H54 (cell line): ENCODE data around the gene ST8SIA5.

Source experiments
- DNase-seq: peaks from one replicate; pipeline ENCODE4 v3.0.0; 2011; ENCODE audit warnings: low spot score, mixed read lengths; ENCODE audit not compliant: insufficient read length
- FAIRE-seq: peaks from 3 replicates; lab custom pipeline; 2011; peaks lifted over from hg19 to GRCh38; lab: Jason Lieb, UNC
- POLR2A ChIP-seq: IDR thresholded peaks from 2 replicates; pipeline ENCODE4 v1.6.1; 2011; ENCODE audit warnings: low read depth, mild to moderate bottlenecking, low read length

Gene ST8SIA5

DNA sequence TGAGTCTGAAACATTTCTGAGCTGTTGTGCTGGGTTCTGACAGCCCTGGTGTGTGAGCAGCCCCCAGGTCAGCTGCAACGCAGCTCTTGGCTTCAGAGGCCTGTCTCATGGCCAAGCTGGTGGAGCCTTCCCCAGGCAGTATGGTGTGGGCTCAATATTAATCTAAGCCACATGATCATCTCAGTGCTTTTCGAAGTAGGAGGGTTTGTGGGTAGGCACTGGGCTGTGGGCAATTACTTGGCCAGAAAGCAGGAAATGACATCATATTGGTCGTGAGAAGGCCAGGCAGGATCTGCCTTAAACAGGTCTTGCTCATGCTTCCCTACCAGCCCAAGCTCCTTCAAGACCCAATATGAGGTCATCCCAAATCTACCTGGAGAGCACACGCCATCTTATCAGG lies 126.7 kb downstream of the ST8SIA5 start:
- TF ChIP-seq POLR2A: no peak
- FAIRE-seq: no peak
- DNase-seq: no peak

DNA sequence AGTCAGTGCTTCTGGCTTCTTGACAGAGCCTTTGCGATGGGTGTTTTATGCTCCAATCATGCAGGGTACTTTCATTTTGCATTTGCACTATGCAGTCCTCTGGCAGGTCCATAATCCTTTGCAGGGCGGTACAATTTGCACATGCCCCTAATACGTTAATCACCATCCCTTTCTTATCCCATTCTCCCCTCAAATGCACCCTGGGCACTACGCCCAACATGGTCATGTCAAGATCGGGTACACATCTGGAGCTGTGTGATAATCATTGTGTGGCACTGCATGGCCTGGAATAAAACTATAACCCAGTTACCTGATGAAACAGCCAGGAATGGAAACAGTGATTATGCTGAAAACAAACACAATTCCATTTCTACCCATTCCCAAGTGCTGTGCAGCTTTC lies 127.5 kb downstream of the ST8SIA5 start:
- no peak for DNase-seq
- FAIRE-seq: no peak
- no peak for TF ChIP-seq POLR2A

DNA sequence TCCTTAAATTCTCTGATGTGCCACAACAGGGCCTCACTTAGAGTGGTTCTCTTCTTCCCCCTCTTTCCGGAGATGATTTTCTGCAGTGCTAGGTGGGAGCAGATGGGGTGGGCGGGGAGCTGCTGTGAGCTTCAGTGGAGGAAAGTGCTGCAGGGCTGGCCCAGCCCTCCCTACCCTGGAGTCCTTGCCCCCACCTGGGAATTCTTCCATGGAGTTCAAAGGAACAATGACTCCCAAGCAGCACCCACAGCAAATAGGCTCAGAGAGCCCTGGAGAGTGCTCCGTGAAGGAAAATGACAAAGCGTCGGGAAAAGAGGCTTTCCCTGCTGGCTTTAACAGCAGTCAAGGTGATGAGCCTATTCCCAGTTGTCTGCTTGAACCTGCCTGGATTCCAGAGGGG lies 128.6 kb downstream of the ST8SIA5 start:
- FAIRE-seq (no peak), DNase-seq (no peak)
- no peak for TF ChIP-seq POLR2A

DNA sequence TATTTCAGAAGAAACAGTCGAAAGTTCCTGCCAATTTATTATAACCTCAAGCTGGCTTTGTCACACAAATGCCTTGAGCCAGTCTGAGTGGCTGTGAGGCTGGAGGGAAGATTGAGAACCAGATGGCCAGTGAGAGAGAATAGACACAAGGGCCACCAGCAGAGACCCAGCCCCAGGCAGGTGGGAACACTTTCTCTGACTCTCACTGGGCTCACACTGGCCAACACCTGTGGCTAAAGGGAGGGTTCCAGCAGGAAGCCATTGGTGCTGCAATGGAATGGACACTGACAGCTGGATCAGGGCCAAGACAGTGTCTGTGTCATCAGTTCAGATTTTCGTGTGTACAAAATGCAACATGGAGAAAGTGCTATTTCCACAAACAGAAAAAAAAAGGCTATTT lies 129.7 kb downstream of the ST8SIA5 start:
- FAIRE-seq: no peak
- TF ChIP-seq POLR2A: no peak
- DNase-seq: no peak

DNA sequence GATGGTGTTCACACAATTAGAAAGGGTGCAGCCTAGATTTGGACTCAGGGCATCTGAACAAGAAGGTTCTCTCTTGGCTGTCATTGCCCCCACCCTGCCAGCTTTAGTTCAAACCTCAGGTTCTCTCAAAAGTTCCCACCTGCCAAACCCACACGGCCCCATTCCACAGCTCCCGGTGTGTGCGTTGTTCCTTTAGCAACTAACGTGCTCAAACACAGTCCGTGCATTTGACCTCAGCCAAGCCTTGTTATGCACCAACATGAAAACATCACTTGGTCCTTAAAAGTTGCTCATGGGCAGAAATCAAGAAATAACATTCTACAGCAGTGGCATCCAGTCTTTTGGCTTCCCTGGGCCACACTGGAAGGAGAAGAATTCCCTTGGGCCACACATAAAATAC lies 131.8 kb downstream of the ST8SIA5 start:
- FAIRE-seq (no peak), DNase-seq (no peak)
- no peak for TF ChIP-seq POLR2A

DNA sequence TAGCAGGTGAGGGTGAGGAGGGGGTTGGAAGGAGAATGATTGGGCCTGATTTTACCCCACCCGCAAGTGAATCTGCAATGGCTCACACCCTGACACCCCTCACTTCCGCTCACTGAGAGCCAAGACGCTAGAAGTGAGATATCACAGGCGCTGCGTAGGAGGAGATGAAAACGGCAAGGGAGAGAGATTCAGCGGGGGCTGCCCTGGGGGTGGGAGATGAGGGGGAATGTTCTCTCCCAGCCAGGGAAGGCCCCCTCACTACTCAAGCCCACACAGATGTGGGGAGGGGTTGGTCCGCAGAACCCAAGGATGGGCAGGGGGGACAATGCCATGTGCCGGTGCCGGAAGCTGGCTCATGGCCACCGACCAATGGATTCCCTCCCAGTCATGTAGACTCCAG lies 132.7 kb downstream of the ST8SIA5 start:
- no peak for DNase-seq
- no peak for FAIRE-seq
- TF ChIP-seq POLR2A: no peak

DNA sequence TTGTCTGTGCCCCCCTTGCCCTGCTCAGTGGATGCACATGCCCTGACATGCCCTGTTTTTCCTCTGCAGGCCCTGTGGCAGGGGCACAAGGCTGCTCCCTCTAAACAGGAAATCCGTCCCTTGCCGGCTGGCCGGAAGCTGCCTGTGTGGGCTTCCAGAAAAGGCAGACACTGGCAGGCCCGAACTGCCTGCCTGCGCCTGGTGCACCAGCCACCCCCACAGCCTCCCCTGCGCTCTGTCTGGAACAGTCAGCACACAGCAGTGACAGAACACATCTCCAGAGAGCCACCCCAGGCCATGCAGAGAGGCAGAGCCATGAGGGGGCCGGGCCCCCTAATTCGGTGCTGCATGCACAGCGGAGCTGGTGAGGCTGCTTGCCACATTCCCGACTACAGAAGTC lies 133.3 kb downstream of the ST8SIA5 start:
- no peak for DNase-seq
- no peak for FAIRE-seq
- no peak for TF ChIP-seq POLR2A

DNA sequence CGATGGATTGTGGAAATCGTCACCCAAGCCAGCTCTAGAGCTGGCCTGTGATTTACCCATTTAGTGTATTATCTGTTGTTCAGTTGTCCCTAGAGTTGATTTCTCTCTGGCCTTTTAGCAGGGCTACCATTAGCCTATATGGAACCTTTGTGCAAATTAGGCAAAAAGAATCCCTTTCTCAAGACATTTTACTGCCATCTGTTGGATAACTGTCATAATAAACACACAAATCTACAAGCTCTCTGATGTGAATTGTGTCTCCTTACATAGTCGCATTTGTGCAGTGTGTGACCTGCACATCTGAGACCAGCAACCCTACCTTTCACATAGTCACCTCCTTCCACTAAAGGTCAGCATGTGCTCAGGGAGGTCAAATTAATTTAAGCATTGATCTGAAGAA lies 133.9 kb downstream of the ST8SIA5 start:
- DNase-seq (no peak), FAIRE-seq (no peak)
- no peak for TF ChIP-seq POLR2A

DNA sequence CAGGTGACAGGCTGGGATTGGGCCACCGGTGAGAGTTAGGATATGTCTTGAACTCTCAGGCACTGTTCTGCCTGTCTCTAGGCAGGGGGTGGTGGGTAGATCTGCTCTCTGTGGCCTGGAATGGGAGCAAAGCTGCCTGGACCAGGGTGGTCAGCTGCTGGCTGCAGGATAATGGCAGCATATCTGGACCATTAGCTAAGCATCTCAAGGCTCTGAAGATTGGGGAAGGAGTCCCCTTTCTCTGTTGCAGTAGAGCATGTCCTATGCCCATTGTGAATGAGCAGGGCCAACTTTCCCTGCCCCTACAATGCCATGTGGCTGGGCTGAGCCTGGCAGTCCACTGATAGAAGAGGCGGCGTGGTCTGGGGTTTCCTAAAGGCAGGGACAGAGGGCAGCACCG lies 134.4 kb downstream of the ST8SIA5 start:
- no peak for FAIRE-seq
- no peak for TF ChIP-seq POLR2A
- DNase-seq: no peak

DNA sequence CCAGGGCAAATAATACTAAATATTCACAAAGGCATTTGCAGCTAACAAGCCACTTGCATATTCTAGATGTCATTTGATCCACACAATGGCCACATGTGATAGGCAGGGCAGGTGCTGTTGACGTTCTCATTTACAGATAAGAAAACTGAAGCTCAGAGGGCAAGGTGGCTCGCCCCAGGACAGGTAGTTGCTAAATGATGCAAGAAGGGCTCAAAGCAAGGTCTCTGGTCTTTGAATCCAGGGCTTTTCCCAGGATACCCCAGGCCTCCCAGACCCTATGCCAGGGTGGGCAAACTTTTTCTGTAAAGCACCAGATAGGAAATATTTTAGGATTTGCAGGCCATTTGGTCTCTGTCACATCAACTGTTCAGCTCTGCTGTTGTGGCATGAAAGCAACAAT lies 135.0 kb downstream of the ST8SIA5 start:
- DNase-seq (no peak), FAIRE-seq (no peak)
- TF ChIP-seq POLR2A: no peak

DNA sequence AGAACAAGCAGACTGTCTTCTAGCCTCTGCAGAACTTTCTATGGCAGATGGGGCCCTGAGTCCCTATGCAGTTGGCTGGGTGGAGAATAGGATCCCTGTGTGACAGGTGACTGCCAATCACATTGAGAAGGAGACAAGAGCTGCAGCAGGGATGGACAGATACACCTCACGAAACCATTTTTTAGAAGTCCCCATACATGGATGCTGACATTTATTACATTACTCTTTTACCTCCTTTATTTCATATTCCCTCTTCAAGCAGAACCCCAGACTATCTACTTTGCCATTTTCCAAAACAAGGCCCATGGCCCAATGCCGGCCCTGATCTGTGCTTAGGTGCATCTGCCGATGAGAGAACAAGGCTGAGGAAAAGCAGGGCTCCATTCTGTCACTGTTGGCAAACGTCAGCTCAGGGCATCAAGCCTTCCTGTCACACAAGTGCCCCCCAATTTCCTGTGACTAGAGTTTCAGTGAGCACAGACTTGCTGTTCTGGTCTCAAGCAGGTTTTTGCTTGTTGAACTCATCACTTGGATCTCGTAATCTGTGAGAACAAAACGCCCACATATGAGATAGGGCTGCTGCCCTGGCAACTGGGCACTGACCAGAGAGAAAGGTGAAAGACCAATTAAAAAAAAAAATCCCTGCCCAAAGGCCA lies 135.6 kb downstream of the ST8SIA5 start:
- TF ChIP-seq POLR2A: no peak
- DNase-seq (no peak), FAIRE-seq (no peak)

DNA sequence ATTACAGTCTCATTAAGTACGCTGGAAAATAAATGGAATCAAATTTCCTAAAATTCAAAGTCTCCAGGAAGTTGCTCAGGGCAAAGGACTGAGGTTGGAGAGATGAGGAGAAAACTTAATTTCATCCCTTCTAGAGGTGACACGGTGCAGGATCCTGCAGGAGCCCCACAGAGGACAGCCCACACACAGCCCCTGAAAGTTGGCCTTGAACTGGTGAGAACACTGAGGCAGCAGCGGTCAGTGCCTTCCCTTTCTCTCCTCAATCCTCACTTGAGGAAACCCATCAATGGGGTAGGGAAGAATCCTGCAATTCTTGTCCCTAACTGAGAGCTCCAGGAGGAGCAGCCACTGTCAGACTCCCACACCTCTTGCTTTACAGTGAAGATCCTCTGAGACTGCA lies 137.3 kb downstream of the ST8SIA5 start:
- DNase-seq: no peak
- TF ChIP-seq POLR2A: no peak
- no peak for FAIRE-seq
